ENCODE results near the gene MRPL23. TPM values are rescaled to one million over a fixed set of nuclear protein-coding genes. Genes with fewer than 3 reads are reported as not detected.

MRPL23 gene
- total and polyA plus RNA-seq, 2 donors (not counting 1 experiment from before 2014, with no cell fraction given), result 68.2 to 95.3 TPM

DNA sequence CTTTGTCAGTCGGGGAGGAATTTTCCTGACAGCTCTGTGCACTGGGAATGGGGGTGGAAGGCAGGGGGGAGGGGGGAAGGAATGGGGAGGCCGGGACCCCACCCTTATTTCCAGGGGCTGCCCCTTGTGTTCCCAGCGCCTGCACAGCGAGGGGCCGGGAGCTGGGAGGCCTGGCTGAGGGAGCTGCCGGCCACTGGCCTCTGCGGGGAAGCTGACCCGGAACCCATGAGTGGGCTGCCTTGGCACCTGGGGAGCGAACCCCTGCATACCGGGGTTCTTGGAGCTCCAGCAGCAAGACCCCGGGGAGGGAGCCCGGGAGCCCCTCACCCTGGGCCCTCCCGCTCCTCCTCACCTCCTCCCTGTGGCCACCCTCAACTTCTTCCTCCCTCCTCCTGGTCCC is 47.0 kb downstream of the MRPL23 start:
- no peak for TF ChIP-seq EZH2 (IDR thresholded peaks at IDR 0.05; ENCODE audit: low read length, missing control alignments)
- TF ChIP-seq, protein P1, sequence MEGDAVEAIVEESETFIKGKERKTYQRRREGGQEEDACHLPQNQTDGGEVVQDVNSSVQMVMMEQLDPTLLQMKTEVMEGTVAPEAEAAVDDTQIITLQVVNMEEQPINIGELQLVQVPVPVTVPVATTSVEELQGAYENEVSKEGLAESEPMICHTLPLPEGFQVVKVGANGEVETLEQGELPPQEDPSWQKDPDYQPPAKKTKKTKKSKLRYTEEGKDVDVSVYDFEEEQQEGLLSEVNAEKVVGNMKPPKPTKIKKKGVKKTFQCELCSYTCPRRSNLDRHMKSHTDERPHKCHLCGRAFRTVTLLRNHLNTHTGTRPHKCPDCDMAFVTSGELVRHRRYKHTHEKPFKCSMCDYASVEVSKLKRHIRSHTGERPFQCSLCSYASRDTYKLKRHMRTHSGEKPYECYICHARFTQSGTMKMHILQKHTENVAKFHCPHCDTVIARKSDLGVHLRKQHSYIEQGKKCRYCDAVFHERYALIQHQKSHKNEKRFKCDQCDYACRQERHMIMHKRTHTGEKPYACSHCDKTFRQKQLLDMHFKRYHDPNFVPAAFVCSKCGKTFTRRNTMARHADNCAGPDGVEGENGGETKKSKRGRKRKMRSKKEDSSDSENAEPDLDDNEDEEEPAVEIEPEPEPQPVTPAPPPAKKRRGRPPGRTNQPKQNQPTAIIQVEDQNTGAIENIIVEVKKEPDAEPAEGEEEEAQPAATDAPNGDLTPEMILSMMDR (conservative IDR thresholded peaks at IDR 0.05 in 1 of 2, IDR thresholded peaks at IDR 0.05 in 1 of 2; ENCODE audit: low read depth in 1 of 2, low read length in 2 of 2), result no peak
- Histone ChIP-seq H4K20me1 (ENCODE audit: control insufficient read depth, extremely low read depth, insufficient read depth, low read length) (no peaks in the 10 kb centered on the region), H3K36me3 (ENCODE audit: control insufficient read depth, insufficient read depth, low read length) (no peaks in the 10 kb centered on the region), H3K9me3 (ENCODE audit: control insufficient read depth, insufficient read depth, low read depth, low read length) (no peaks in the 10 kb centered on the region), H3K4me2 (ENCODE audit: extremely low read depth, insufficient read depth, low read length) (no peak overlapping the region), H3K27ac (ENCODE audit: insufficient read depth, low read length) (no peak overlapping the region), H2AFZ (ENCODE audit: low read length) (no peak overlapping the region), H3K79me2 (ENCODE audit: control insufficient read depth, insufficient read depth, low read length) (no peaks in the 10 kb centered on the region), H3K27me3 (ENCODE audit: control insufficient read depth, insufficient read depth, low read length) (no peaks in the 10 kb centered on the region), H3K9ac (ENCODE audit: insufficient read depth, low read length) (no peak overlapping the region), H3K4me3 (replicated peaks in 1 of 4; ENCODE audit: control extremely low read depth in 1 of 4, insufficient read depth in 1 of 4, low read depth in 3 of 4, low read length in 4 of 4) (no peak overlapping the region), H3K4me1 (ENCODE audit: control insufficient read depth, extremely low read depth, insufficient read depth, low read length) (no peaks in the 10 kb centered on the region)
- no peak for DNase-seq (ENCODE audit: low read depth in 2 of 2)

DNA sequence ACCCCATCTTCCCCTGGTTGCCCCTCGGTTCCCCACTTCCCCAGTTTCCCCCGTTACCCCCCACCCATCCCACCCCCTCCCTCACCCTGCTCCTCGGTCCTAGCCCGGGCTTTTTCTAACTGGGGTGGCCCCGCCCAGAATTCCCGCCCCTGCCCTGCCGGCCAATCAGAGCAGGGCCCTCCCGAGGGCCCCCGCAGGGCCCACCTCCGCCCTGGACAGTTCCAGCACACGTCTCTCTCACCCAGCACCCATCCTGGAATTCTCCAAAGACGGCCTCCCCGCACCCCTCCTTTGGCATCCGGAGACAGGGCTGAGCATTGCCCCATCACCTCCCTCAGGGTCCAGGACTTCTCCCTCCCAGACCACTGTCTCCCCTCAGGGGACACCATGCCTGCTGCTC is 50.6 kb downstream of the MRPL23 start, which contains the start of gene H19:
Gene H19, minus strand, starts transcription at position 88 of the 400 bp plus-strand sequence.
- no peak within 1 kb of the TSS for H2AFZ ChIP-seq (ENCODE audit: low read length)
- no peaks in the 10 kb centered on the region for H3K4me1 ChIP-seq (ENCODE audit: control insufficient read depth, extremely low read depth, insufficient read depth, low read length)
- no peaks in the 10 kb centered on the region for H3K9me3 ChIP-seq (ENCODE audit: control insufficient read depth, insufficient read depth, low read depth, low read length)
- no peaks in the 10 kb centered on the region for H3K79me2 ChIP-seq (ENCODE audit: control insufficient read depth, insufficient read depth, low read length)
- H4K20me1 ChIP-seq (ENCODE audit: control insufficient read depth, extremely low read depth, insufficient read depth, low read length), result no peaks in the 10 kb centered on the region
- TF ChIP-seq EZH2 (IDR thresholded peaks at IDR 0.05; ENCODE audit: low read length, missing control alignments), result no peak
- TF ChIP-seq, protein P1 (conservative IDR thresholded peaks at IDR 0.05 in 1 of 2, IDR thresholded peaks at IDR 0.05 in 1 of 2; ENCODE audit: low read depth in 1 of 2, low read length in 2 of 2), result no peak
- no peak within 1 kb of the TSS for H3K9ac ChIP-seq (ENCODE audit: insufficient read depth, low read length)
- no peak for DNase-seq (ENCODE audit: low read depth in 2 of 2)
- no peak within 1 kb of the TSS for H3K4me2 ChIP-seq (ENCODE audit: extremely low read depth, insufficient read depth, low read length)
- H3K36me3 ChIP-seq (ENCODE audit: control insufficient read depth, insufficient read depth, low read length), result no peaks in the 10 kb centered on the region
- H3K27ac ChIP-seq (ENCODE audit: insufficient read depth, low read length), result no peak within 1 kb of the TSS
- no peaks in the 10 kb centered on the region for H3K27me3 ChIP-seq (ENCODE audit: control insufficient read depth, insufficient read depth, low read length)
- H3K4me3 ChIP-seq (replicated peaks in 1 of 4; ENCODE audit: control extremely low read depth in 1 of 4, insufficient read depth in 1 of 4, low read depth in 3 of 4, low read length in 4 of 4), result no peak within 1 kb of the TSS

DNA sequence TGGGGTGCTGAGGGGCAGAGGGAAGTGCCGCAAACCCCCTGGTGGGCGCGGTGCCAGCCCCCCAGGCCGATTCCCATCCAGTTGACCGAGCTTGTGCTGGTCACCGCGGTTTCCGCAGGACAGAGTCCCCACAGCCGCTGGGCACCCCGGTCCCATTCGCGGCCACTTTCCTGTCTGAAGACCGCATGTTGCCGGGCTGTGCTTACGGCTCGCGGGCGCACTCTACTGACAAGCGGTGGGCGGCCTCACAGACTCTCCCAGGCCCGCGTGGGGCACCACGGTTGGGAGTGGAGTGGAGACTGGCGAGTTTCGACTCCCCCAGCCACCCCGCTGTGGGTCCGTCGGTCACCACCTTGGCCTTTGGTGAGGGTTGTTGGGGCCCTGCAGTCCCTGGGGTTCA is 51.2 kb downstream of the MRPL23 start:
- TF ChIP-seq, protein P1 (conservative IDR thresholded peaks at IDR 0.05 in 1 of 2, IDR thresholded peaks at IDR 0.05 in 1 of 2; ENCODE audit: low read depth in 1 of 2, low read length in 2 of 2), result no peak
- TF ChIP-seq EZH2 (IDR thresholded peaks at IDR 0.05; ENCODE audit: low read length, missing control alignments), result no peak

More for the DNA sequence above, 51.2 kb downstream of the MRPL23 start:
- Histone ChIP-seq H3K4me2 (ENCODE audit: extremely low read depth, insufficient read depth, low read length) (no peak overlapping the region), H2AFZ (ENCODE audit: low read length) (no peak overlapping the region), H3K4me3 (replicated peaks in 1 of 4; ENCODE audit: control extremely low read depth in 1 of 4, insufficient read depth in 1 of 4, low read depth in 3 of 4, low read length in 4 of 4) (no peak overlapping the region), H3K79me2 (ENCODE audit: control insufficient read depth, insufficient read depth, low read length) (no peaks in the 10 kb centered on the region), H4K20me1 (ENCODE audit: control insufficient read depth, extremely low read depth, insufficient read depth, low read length) (no peaks in the 10 kb centered on the region), H3K9me3 (ENCODE audit: control insufficient read depth, insufficient read depth, low read depth, low read length) (no peaks in the 10 kb centered on the region), H3K36me3 (ENCODE audit: control insufficient read depth, insufficient read depth, low read length) (no peaks in the 10 kb centered on the region), H3K27ac (ENCODE audit: insufficient read depth, low read length) (no peak overlapping the region), H3K27me3 (ENCODE audit: control insufficient read depth, insufficient read depth, low read length) (no peaks in the 10 kb centered on the region), H3K4me1 (ENCODE audit: control insufficient read depth, extremely low read depth, insufficient read depth, low read length) (no peaks in the 10 kb centered on the region), H3K9ac (ENCODE audit: insufficient read depth, low read length) (no peak overlapping the region)
- no peak for DNase-seq (ENCODE audit: low read depth in 2 of 2)
